ENCODE measurements around the gene SKP1. TPM values are rescaled to one million over a fixed set of nuclear protein-coding genes. Genes with fewer than 3 reads are reported as not detected.

SKP1 gene
- total and polyA plus RNA-seq, 5 donors from 2014 or later = 310 to 1,272 (median 1,236) TPM

DNA sequence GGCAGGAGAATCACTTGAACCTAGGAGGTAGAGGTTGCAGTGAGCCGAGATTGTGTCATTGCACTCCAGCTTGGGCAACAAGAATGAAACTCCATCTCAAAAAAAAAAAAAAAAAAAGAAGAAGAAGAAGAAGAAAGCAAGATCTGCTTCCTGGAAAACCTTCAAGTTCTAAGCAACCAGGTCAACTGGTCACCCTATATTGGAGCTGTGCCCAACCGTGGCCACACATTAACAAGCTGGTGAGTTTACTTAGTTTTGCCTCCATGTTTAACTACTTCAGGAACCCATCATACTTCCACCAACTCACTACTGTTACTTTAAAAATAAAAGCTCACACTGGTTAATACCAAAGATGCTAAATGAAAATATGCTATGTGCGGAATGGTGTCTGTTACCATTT, 12.3 kb upstream of the SKP1 start:
- no peak overlapping the region for H3K27ac ChIP-seq (ENCODE audit: insufficient read depth, low read length, poor library complexity, severe bottlenecking)
- no peak for ATAC-seq (ENCODE audit: low read depth in 2 of 2)
- peaks cover 2% of the 10 kb centered on the region for H3K27me3 Mint-ChIP-seq
- H3K36me3 Mint-ChIP-seq = no peaks in the 10 kb centered on the region
- no peaks in the 10 kb centered on the region for H3K27me3 ChIP-seq (ENCODE audit: control insufficient read depth, insufficient read depth, low read length)
- no peaks in the 10 kb centered on the region for H3K9me3 ChIP-seq (ENCODE audit: control insufficient read depth in 2 of 2, low read length in 2 of 2)
- no peak overlapping the region for H3K4me3 Mint-ChIP-seq
- no peak overlapping the region for H3K27ac Mint-ChIP-seq
- DNase-seq = no peak
- peaks cover 0 to 10% (median 2%) of the 10 kb centered on the region in 4 donors for H3K4me1 Mint-ChIP-seq
- no peaks in the 10 kb centered on the region for H3K4me1 ChIP-seq (ENCODE audit: control insufficient read depth, insufficient read depth, low read length, poor library complexity, severe bottlenecking)
- no peak overlapping the region for H3K4me3 ChIP-seq (ENCODE audit: low read depth, low read length)
- H3K36me3 ChIP-seq (ENCODE audit: control insufficient read depth, insufficient read depth, low read length) = no peaks in the 10 kb centered on the region
- H3K9me3 Mint-ChIP-seq = peaks cover 0 to 2% (median 0%) of the 10 kb centered on the region in 7 donors

DNA sequence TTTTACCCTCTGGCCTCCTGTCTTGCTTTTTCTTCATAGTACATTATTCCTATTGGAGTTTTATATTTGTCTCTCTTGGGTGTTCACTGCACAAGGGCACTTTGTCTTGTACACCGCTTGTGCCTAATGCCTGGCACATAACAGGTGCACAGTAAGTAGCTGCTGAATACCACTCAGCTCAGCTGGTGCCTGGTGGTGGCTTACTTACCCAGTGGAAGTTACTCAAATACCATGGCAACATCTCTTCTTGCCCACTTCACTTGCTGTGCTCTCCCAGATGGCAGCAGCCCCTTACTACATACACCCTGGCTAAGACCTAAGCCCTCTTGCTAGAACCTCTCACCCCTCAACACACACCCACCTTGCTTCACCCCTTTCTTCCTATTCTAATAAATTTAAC, 11.3 kb upstream of the SKP1 start:
- Histone ChIP-seq H3K4me1 (ENCODE audit: control insufficient read depth, insufficient read depth, low read length, poor library complexity, severe bottlenecking) (no peaks in the 10 kb centered on the region), H3K27ac (ENCODE audit: insufficient read depth, low read length, poor library complexity, severe bottlenecking) (no peak overlapping the region), H3K27me3 (ENCODE audit: control insufficient read depth, insufficient read depth, low read length) (no peaks in the 10 kb centered on the region), H3K9me3 (ENCODE audit: control insufficient read depth in 2 of 2, low read length in 2 of 2) (no peaks in the 10 kb centered on the region), H3K4me3 (ENCODE audit: low read depth, low read length) (no peak overlapping the region), H3K36me3 (ENCODE audit: control insufficient read depth, insufficient read depth, low read length) (no peaks in the 10 kb centered on the region)
- peaks cover 4% of the 10 kb centered on the region for H3K27me3 Mint-ChIP-seq
- peaks cover 0 to 2% (median 0%) of the 10 kb centered on the region in 7 donors for H3K9me3 Mint-ChIP-seq
- no peak overlapping the region for H3K27ac Mint-ChIP-seq
- DNase-seq = no peak
- H3K4me3 Mint-ChIP-seq = no peak overlapping the region
- ATAC-seq (ENCODE audit: low read depth in 2 of 2) = no peak
- H3K36me3 Mint-ChIP-seq = no peaks in the 10 kb centered on the region
- H3K4me1 Mint-ChIP-seq = peaks cover 0 to 10% (median 2%) of the 10 kb centered on the region in 4 donors

DNA sequence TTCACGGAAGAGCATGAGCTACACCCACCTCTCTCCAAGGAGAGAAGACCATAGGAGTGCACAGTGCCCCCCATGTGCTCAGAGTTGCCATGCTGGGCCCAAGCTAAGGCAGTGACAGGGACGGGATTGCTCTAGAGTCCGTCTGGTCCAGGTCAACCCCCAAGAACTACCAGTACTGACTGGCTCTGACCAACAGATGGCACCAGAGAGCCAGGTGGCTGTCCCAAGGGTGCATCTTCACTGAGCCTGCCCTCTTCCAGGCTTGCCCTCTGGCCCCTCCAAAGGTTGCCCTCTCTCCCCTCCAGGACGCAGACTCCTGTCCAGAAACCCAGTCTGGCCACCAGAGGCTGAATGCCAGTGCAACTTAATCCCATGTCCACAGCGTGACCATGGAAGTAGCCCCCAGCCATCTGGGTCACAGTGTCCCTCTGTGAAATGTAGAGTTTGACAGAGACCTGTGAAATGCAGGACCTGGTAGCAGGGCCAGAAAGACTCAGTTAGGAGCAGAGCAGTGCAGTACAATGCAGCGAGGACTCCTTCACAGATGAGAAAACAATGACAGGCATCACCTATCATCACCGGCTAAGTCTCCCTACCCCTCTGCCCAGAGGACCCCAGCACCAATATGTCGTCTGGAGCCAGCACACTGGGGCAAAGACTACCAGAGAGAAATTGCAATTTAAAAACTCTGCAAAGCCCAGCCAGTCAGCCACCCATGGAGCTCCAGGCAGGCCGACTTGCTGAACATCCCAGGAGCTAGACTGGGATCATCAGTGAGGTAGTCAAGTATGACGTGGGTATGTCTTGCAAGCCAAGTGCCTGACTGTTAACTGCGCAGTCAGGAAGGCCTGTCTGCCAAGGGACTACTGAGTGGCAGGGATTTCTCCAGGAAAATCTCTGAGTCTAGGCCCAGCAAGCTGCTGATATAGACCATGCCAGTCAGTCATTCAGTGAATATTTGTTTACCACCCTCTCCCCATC, 7.7 kb upstream of the SKP1 start:
- no peak overlapping the region for H3K27ac ChIP-seq (ENCODE audit: insufficient read depth, low read length, poor library complexity, severe bottlenecking)
- peak; percentile 88 to 90 for ATAC-seq (ENCODE audit: low read depth in 2 of 2)
- H3K9me3 ChIP-seq (ENCODE audit: control insufficient read depth in 2 of 2, low read length in 2 of 2) = no peaks in the 10 kb centered on the region
- peak; percentile 66 to 74 (median 74) for DNase-seq
- Mint-ChIP-seq H3K27ac (no peak overlapping the region), H3K4me1 (peaks cover 0 to 5% (median 2%) of the 10 kb centered on the region in 4 donors), H3K9me3 (peaks cover 0 to 2% (median 0%) of the 10 kb centered on the region in 7 donors), H3K27me3 (peaks cover 8% of the 10 kb centered on the region), H3K36me3 (no peaks in the 10 kb centered on the region), H3K4me3 (peak overlapping the region in 2 of 4 donors; percentile 9 to 10)
- H3K4me3 ChIP-seq (ENCODE audit: low read depth, low read length) = no peak overlapping the region
- no peaks in the 10 kb centered on the region for H3K36me3 ChIP-seq (ENCODE audit: control insufficient read depth, insufficient read depth, low read length)
- no peaks in the 10 kb centered on the region for H3K27me3 ChIP-seq (ENCODE audit: control insufficient read depth, insufficient read depth, low read length)
- H3K4me1 ChIP-seq (ENCODE audit: control insufficient read depth, insufficient read depth, low read length, poor library complexity, severe bottlenecking) = no peaks in the 10 kb centered on the region

DNA sequence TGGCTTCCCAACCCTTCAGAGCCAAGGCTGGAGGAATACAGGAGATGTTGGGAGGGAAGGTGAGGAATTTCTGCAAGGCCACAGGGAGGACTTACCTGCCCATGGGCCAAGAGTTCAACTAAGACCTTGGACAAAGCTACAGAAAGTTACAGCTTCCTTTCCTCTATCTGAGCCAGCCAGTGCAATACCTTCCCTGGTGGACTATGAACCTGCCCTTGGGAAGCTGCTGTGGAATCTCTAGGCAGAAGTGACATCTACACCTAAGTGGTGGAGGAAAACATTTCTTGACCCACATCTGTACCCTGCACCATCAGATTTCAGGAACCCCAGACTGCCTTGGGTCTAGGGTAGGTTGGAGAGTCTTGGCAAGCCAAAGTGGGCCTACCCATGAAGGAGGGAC, 6.7 kb upstream of the SKP1 start:
- H3K4me1 Mint-ChIP-seq = peaks cover 0 to 5% (median 0%) of the 10 kb centered on the region in 4 donors
- DNase-seq = no peak
- H3K36me3 ChIP-seq (ENCODE audit: control insufficient read depth, insufficient read depth, low read length) = no peaks in the 10 kb centered on the region
- peaks cover 0 to 2% (median 0%) of the 10 kb centered on the region in 7 donors for H3K9me3 Mint-ChIP-seq
- no peak overlapping the region for H3K27ac ChIP-seq (ENCODE audit: insufficient read depth, low read length, poor library complexity, severe bottlenecking)
- no peaks in the 10 kb centered on the region for H3K9me3 ChIP-seq (ENCODE audit: control insufficient read depth in 2 of 2, low read length in 2 of 2)
- no peaks in the 10 kb centered on the region for H3K36me3 Mint-ChIP-seq
- no peak overlapping the region for H3K4me3 Mint-ChIP-seq
- no peaks in the 10 kb centered on the region for H3K4me1 ChIP-seq (ENCODE audit: control insufficient read depth, insufficient read depth, low read length, poor library complexity, severe bottlenecking)
- H3K4me3 ChIP-seq (ENCODE audit: low read depth, low read length) = no peak overlapping the region
- H3K27me3 Mint-ChIP-seq = peaks cover 8% of the 10 kb centered on the region
- no peaks in the 10 kb centered on the region for H3K27me3 ChIP-seq (ENCODE audit: control insufficient read depth, insufficient read depth, low read length)
- H3K27ac Mint-ChIP-seq = no peak overlapping the region
- ATAC-seq (ENCODE audit: low read depth in 2 of 2) = no peak

DNA sequence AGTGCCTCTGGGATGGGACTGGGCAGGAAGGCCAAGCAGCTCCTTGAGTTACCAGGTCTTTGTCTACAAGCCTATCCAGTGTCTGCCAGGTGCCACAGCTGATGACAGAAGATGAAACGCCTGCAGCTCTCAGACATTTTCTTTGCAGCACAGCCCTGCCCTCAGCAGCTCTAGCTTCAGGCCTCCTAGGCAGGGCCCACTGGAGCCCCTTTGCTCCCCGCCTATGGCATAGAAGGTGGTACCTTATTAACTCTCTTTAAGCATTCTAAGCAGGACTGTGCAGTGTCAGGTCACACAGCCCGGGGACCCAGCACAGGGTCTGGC, 1.3 kb upstream of the SKP1 start:
- DNase-seq (no peak), ATAC-seq (ENCODE audit: low read depth in 2 of 2) (no peak)
- peaks cover 39% of the 10 kb centered on the region for H3K4me1 ChIP-seq (ENCODE audit: control insufficient read depth, insufficient read depth, low read length, poor library complexity, severe bottlenecking)
- H3K9me3 ChIP-seq (ENCODE audit: control insufficient read depth in 2 of 2, low read length in 2 of 2) = no peaks in the 10 kb centered on the region
- H3K36me3 Mint-ChIP-seq = peaks cover 6% of the 10 kb centered on the region
- H3K27me3 ChIP-seq (ENCODE audit: control insufficient read depth, insufficient read depth, low read length) = no peaks in the 10 kb centered on the region
- peaks cover 6% of the 10 kb centered on the region for H3K36me3 ChIP-seq (ENCODE audit: control insufficient read depth, insufficient read depth, low read length)
- H3K4me3 Mint-ChIP-seq = peak overlapping the region; percentile 93 to 99 (median 97)
- no peak overlapping the region for H3K4me3 ChIP-seq (ENCODE audit: low read depth, low read length)
- peaks cover 11 to 30% (median 23%) of the 10 kb centered on the region in 4 donors for H3K4me1 Mint-ChIP-seq
- H3K9me3 Mint-ChIP-seq = no peaks in the 10 kb centered on the region
- peak overlapping the region in 1 of 3 donors; percentile 99 for H3K27ac Mint-ChIP-seq
- H3K27me3 Mint-ChIP-seq = peaks cover 4% of the 10 kb centered on the region
- H3K27ac ChIP-seq (ENCODE audit: insufficient read depth, low read length, poor library complexity, severe bottlenecking) = no peak overlapping the region

DNA sequence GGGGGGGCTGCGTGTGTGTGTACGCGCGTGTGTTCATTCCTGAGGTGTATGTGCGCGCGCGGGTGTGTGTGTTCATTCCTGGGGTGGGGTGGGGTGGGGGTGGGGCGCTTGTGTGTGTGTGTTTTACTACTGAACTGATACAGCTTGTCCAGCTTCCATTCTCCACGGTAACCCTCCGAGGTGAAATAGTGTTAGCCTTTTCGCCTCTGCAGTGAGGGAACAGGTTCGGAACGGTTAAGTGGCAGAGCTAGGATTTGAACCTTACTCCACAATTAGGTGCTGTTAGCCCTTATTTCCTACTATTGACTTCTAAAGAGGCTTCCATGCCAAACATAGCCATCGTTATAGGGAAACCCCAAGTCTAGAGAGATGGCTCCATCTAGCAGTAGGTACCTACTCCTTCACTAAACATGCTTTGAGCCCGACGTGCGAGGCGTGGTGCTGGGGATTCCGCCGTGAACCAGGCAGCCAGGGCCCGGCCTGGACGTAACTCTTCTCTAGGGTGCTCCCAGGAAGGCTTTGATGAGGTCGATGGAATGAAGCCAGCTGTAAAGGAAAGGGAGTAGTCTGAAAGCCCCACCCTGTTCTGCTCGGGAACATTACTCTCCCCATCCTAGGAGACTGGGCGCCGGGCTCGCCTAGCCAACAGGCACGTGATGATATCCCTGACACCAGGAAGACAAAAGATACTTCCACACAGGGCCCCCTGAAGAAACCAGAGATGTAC, 782 bp upstream of the SKP1 start:
- DNase-seq = no peak
- Mint-ChIP-seq H3K4me1 (peaks cover 11 to 33% (median 24%) of the 10 kb centered on the region in 4 donors), H3K4me3 (peak overlapping the region; percentile 93 to 99 (median 97)), H3K27me3 (peaks cover 4% of the 10 kb centered on the region), H3K9me3 (no peaks in the 10 kb centered on the region), H3K27ac (peak overlapping the region; percentile 97 to 100 (median 99)), H3K36me3 (peaks cover 7% of the 10 kb centered on the region)
- Histone ChIP-seq H3K9me3 (ENCODE audit: control insufficient read depth in 2 of 2, low read length in 2 of 2) (no peaks in the 10 kb centered on the region), H3K36me3 (ENCODE audit: control insufficient read depth, insufficient read depth, low read length) (peaks cover 8% of the 10 kb centered on the region), H3K4me1 (ENCODE audit: control insufficient read depth, insufficient read depth, low read length, poor library complexity, severe bottlenecking) (peaks cover 39% of the 10 kb centered on the region), H3K27me3 (ENCODE audit: control insufficient read depth, insufficient read depth, low read length) (no peaks in the 10 kb centered on the region), H3K27ac (ENCODE audit: insufficient read depth, low read length, poor library complexity, severe bottlenecking) (peak overlapping the region; percentile 99), H3K4me3 (ENCODE audit: low read depth, low read length) (peak overlapping the region; percentile 87)
- peak; percentile 8 to 22 for ATAC-seq (ENCODE audit: low read depth in 2 of 2)

DNA sequence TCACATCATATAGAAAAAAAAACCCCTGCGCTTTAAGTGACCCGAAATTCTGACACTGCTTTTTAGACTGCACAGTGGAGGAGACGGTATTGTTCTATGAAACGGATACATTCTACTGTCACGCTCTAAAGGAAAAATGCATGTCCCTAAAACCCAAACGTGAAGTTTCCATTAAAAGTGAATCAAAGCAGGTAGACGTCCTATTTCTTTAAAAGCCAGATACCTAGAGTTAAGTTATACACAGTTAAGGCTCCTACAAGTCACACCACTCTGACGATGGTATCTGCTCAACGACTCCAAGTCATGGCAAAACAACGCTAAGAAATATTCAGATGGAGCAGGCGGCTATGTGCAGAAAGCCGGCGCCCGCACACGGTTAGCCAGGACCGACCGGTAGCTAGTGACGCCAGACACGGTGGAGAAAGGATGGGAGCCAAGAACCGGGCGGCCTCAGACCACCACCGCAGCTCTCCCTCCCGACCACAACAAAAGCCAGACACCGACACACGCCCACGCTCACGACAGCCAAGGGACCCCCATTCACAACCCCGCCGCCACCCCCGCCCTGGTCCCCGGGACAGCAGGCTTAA, 734 bp downstream of the SKP1 start:
- peak overlapping the region; percentile 93 to 99 (median 97) for H3K4me3 Mint-ChIP-seq
- H3K4me1 ChIP-seq (ENCODE audit: control insufficient read depth, insufficient read depth, low read length, poor library complexity, severe bottlenecking) = peaks cover 45% of the 10 kb centered on the region
- peak overlapping the region; percentile 99 for H3K27ac ChIP-seq (ENCODE audit: insufficient read depth, low read length, poor library complexity, severe bottlenecking)
- peaks cover 21% of the 10 kb centered on the region for H3K36me3 ChIP-seq (ENCODE audit: control insufficient read depth, insufficient read depth, low read length)
- DNase-seq = peak in 2 of 3 donors; percentile 46 to 52
- no peaks in the 10 kb centered on the region for H3K9me3 ChIP-seq (ENCODE audit: control insufficient read depth in 2 of 2, low read length in 2 of 2)
- no peaks in the 10 kb centered on the region for H3K9me3 Mint-ChIP-seq
- ATAC-seq (ENCODE audit: low read depth in 2 of 2) = peak; percentile 4
- H3K27ac Mint-ChIP-seq = peak overlapping the region; percentile 97 to 100 (median 99)
- no peaks in the 10 kb centered on the region for H3K27me3 ChIP-seq (ENCODE audit: control insufficient read depth, insufficient read depth, low read length)
- H3K36me3 Mint-ChIP-seq = peaks cover 19% of the 10 kb centered on the region
- H3K27me3 Mint-ChIP-seq = no peaks in the 10 kb centered on the region
- H3K4me1 Mint-ChIP-seq = peaks cover 17 to 47% (median 35%) of the 10 kb centered on the region in 4 donors
- peak overlapping the region; percentile 95 for H3K4me3 ChIP-seq (ENCODE audit: low read depth, low read length)
